Measurements from ENCODE around the gene SPATS2L.

Gene SPATS2L

DNA sequence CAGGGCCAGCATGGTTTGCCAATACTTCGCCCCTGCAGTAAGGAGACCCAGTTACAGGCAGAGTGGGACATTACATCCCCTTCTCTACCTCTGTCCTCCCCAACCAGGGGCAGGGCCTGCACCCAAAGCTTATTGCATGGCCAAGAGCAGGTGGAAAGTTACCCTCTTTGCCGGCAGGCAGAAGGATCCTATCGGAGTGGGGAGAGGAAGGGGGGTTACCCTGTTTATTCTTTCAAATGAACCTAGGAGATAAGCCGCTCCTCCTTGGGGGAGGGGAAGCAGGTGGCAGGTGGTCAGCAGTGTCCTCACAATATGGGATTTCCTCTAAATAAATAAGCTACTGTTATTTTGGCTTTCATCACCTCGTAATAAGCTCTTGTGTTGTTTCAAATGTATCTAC, 53.9 kb downstream of the SPATS2L start:
- no peak overlapping the region for H3K4me3 ChIP-seq (ENCODE audit: low read depth, low read length)
- DNase-seq (ENCODE audit: low read depth): no peak
- TF ChIP-seq POLR2A (IDR thresholded peaks at IDR 0.05; ENCODE audit: extremely low read depth, insufficient read length) (no peak), MAX (IDR thresholded peaks at IDR 0.05; ENCODE audit: low read depth, low read length) (no peak)

- TF ChIP-seq MAX (IDR thresholded peaks at IDR 0.05; ENCODE audit: low read depth, low read length) (no peak), CTCF (IDR thresholded peaks at IDR 0.05; ENCODE audit: low read depth, low read length) (no peak), POLR2A (IDR thresholded peaks at IDR 0.05; ENCODE audit: extremely low read depth, insufficient read length) (no peak), MYC (IDR thresholded peaks at IDR 0.05; ENCODE audit: low read depth, low read length) (no peak)
- no peak for DNase-seq (ENCODE audit: low read depth)
Observed at GRCh38 chr2:200362202-200362917, 55.9 kb downstream of the SPATS2L start.

GRCh38 chr2:200363279-200363678, 56.8 kb downstream of the SPATS2L start:
- no peak for DNase-seq (ENCODE audit: low read depth)
- TF ChIP-seq CTCF (IDR thresholded peaks at IDR 0.05; ENCODE audit: low read depth, low read length) (no peak), POLR2A (IDR thresholded peaks at IDR 0.05; ENCODE audit: extremely low read depth, insufficient read length) (no peak)
- H3K4me3 ChIP-seq (ENCODE audit: low read depth, low read length): no peak overlapping the region

More at GRCh38 chr2:200362202-200362917, 55.9 kb downstream of the SPATS2L start:
- no peak overlapping the region for H3K4me3 ChIP-seq (ENCODE audit: low read depth, low read length)

DNA sequence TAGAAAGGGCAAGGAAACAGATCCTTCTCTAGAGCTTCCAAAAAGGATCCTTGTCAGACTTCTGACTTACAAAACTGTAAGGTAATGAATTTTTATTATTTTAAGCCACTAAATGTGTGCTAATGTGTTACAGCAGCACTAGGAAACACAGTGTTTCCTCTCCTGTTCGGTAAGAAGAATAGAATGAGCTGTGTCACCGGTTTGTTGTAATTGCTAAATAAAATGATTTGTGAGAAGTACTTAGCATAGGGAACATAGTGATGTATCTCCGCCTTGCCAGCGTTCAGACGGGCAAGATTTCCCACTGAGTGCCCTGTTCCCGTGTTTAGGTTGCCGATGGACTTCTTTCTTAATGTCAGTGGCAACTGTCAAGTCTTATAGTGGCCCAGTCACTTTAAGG, 57.6 kb downstream of the SPATS2L start:
- H3K4me3 ChIP-seq (ENCODE audit: low read depth, low read length): no peak overlapping the region
- no peak for DNase-seq (ENCODE audit: low read depth)
- TF ChIP-seq POLR2A (IDR thresholded peaks at IDR 0.05; ENCODE audit: extremely low read depth, insufficient read length): no peak
- TF ChIP-seq CTCF (IDR thresholded peaks at IDR 0.05; ENCODE audit: low read depth, low read length): no peak
- no peak for TF ChIP-seq MAX (IDR thresholded peaks at IDR 0.05; ENCODE audit: low read depth, low read length)

DNA sequence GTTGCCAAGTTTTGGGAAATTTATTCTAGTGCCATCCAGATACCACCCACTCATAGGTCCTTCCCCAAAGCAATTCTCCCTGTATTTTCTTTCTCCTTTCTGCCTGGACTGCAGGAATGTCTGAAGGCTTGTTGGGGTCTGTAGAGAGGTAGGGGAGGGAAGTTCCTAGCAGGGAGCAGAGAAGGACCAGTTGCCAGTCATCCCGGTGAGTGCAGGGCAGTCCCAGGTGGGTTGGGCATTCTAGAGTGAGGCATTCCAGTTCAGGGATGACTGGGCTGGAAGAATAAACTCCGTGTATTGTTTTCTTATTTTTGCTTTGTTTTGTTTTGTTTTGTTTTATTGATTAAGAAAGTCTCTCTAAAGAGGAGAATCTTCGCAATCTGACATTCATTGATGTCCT, 58.1 kb downstream of the SPATS2L start:
- DNase-seq (ENCODE audit: low read depth): no peak
- TF ChIP-seq CTCF (IDR thresholded peaks at IDR 0.05; ENCODE audit: low read depth, low read length) (no peak), MAX (IDR thresholded peaks at IDR 0.05; ENCODE audit: low read depth, low read length) (no peak), POLR2A (IDR thresholded peaks at IDR 0.05; ENCODE audit: extremely low read depth, insufficient read length) (no peak), MYC (IDR thresholded peaks at IDR 0.05; ENCODE audit: low read depth, low read length) (no peak)
- H3K4me3 ChIP-seq (ENCODE audit: low read depth, low read length): no peak overlapping the region

- no peak overlapping the region for H3K4me3 ChIP-seq (ENCODE audit: low read depth, low read length)
- TF ChIP-seq POLR2A (IDR thresholded peaks at IDR 0.05; ENCODE audit: extremely low read depth, insufficient read length) (no peak), MAX (IDR thresholded peaks at IDR 0.05; ENCODE audit: low read depth, low read length) (no peak), CTCF (IDR thresholded peaks at IDR 0.05; ENCODE audit: low read depth, low read length) (no peak), MYC (IDR thresholded peaks at IDR 0.05; ENCODE audit: low read depth, low read length) (no peak)
- no peak for DNase-seq (ENCODE audit: low read depth)
Observed at GRCh38 chr2:200365209-200365608, 58.7 kb downstream of the SPATS2L start.
